Measurements from ENCODE around the gene ACTR3. TPM values are rescaled to one million over a fixed set of nuclear protein-coding genes. Genes with fewer than 3 reads are reported as not detected.

Gene ACTR3
- total RNA-seq, 1 experiment from 2014 or later = 169 TPM

- DNase-seq (ENCODE audit: low spot score) (no peak), ATAC-seq (no peak)
- Mint-ChIP-seq H3K4me1 (no peaks in the 10 kb centered on the region), H3K4me3 (no peak overlapping the region), H3K27me3 (ENCODE audit: low read depth) (no peaks in the 10 kb centered on the region), H3K27ac (no peak overlapping the region), H3K36me3 (peaks cover 17% of the 10 kb centered on the region), H3K9me3 (no peaks in the 10 kb centered on the region)
- ChIA-PET CTCF (no interaction called here), POLR2A (no interaction called here)
- TF ChIP-seq ZNF396 (CRISPR knock-in tag; IDR thresholded peaks at IDR 0.05; ENCODE audit: borderline replicate concordance) (no peak), SOX15 (CRISPR knock-in tag; IDR thresholded peaks at IDR 0.05) (no peak), ATF6 (CRISPR knock-in tag; IDR thresholded peaks at IDR 0.05) (no peak), ZNF416 (CRISPR knock-in tag; IDR thresholded peaks at IDR 0.05) (no peak), ZNF232 (CRISPR knock-in tag; IDR thresholded peaks at IDR 0.05) (no peak), IRF1 (CRISPR knock-in tag; IDR thresholded peaks at IDR 0.05) (no peak), CTCF (IDR thresholded peaks at IDR 0.05) (no peak), NR2C2 (CRISPR knock-in tag; IDR thresholded peaks at IDR 0.05) (no peak), RORB (CRISPR knock-in tag; IDR thresholded peaks at IDR 0.05) (no peak), ZNF423 (CRISPR knock-in tag; IDR thresholded peaks at IDR 0.05) (no peak), USF1 (CRISPR knock-in tag; IDR thresholded peaks at IDR 0.05) (no peak), IRF2 (CRISPR knock-in tag; IDR thresholded peaks at IDR 0.05; ENCODE audit: borderline replicate concordance, low read depth) (no peak), ATF3 (CRISPR knock-in tag; conservative IDR thresholded peaks at IDR 0.05) (no peak), MYBL2 (CRISPR knock-in tag; IDR thresholded peaks at IDR 0.05) (no peak), ZNF263 (CRISPR knock-in tag; IDR thresholded peaks at IDR 0.05; ENCODE audit: low read depth) (no peak), ZSCAN18 (CRISPR knock-in tag; IDR thresholded peaks at IDR 0.05) (no peak), ZNF138 (CRISPR knock-in tag; conservative IDR thresholded peaks at IDR 0.05) (no peak), MLX (CRISPR knock-in tag; IDR thresholded peaks at IDR 0.05) (no peak), SMAD3 (CRISPR knock-in tag; IDR thresholded peaks at IDR 0.05; ENCODE audit: borderline replicate concordance) (no peak)
Observed at GRCh38 chr2:113926314-113926713, 36.4 kb downstream of the ACTR3 start.

GRCh38 chr2:113930448-113930847 is 40.6 kb downstream of the ACTR3 start:
- Mint-ChIP-seq H3K27ac (no peak overlapping the region), H3K9me3 (no peaks in the 10 kb centered on the region), H3K4me3 (no peak overlapping the region), H3K4me1 (no peaks in the 10 kb centered on the region), H3K27me3 (ENCODE audit: low read depth) (no peaks in the 10 kb centered on the region), H3K36me3 (peaks cover 30% of the 10 kb centered on the region)
- ChIA-PET POLR2A (no interaction called here), CTCF (no interaction called here)
- DNase-seq (ENCODE audit: low spot score) (no peak), ATAC-seq (no peak)
- TF ChIP-seq NR1H2 (CRISPR knock-in tag; IDR thresholded peaks at IDR 0.05) (no peak), HMGA2 (CRISPR knock-in tag; IDR thresholded peaks at IDR 0.05) (no peak), ATF1 (CRISPR knock-in tag; IDR thresholded peaks at IDR 0.05) (no peak), ZSCAN18 (CRISPR knock-in tag; IDR thresholded peaks at IDR 0.05) (no peak), TP53 (CRISPR knock-in tag; IDR thresholded peaks at IDR 0.05) (no peak), ERG (CRISPR knock-in tag; IDR thresholded peaks at IDR 0.05) (no peak), ZNF232 (CRISPR knock-in tag; IDR thresholded peaks at IDR 0.05) (no peak), ZNF138 (CRISPR knock-in tag; conservative IDR thresholded peaks at IDR 0.05) (no peak), USF1 (CRISPR knock-in tag; IDR thresholded peaks at IDR 0.05) (no peak), ESRRA (CRISPR knock-in tag; IDR thresholded peaks at IDR 0.05; ENCODE audit: borderline replicate concordance) (no peak)

Measured in WTC11 (cell line).